H1 (cell line): ENCODE measurements around the gene NIPAL3.

Source experiments
- ATF3 ChIP-seq: IDR thresholded peaks from 2 replicates; pipeline ENCODE4 v1.6.1; 2011; ENCODE audit warnings: low read depth, mild to moderate bottlenecking, low read length; ENCODE audit not compliant: insufficient read depth
- CHD1 ChIP-seq: IDR thresholded peaks from 2 replicates; pipeline ENCODE4 v1.6.1; 2012; ENCODE audit warnings: low read depth, low read length, improper control_type of control experiment
- EZH2 ChIP-seq: fragments of 200-600 bp; sonication (generic); IDR thresholded peaks from 2 replicates; pipeline ENCODE4 v1.7.1; 2012; ENCODE audit warnings: low read depth, mild to moderate bottlenecking, moderate library complexity, low read length, inconsistent platforms; ENCODE audit not compliant: severe bottlenecking
- GABPA ChIP-seq: IDR thresholded peaks from 2 replicates; pipeline ENCODE4 v1.6.1; 2011; ENCODE audit warnings: mild to moderate bottlenecking, low read length, moderate library complexity, borderline replicate concordance; ENCODE audit not compliant: insufficient read depth
- HDAC6 ChIP-seq: IDR thresholded peaks from one replicate; pipeline ENCODE4 v1.7.1; 2012; ENCODE audit warnings: low read depth, mild to moderate bottlenecking, inconsistent platforms, low read length, moderate library complexity
- POLR2A ChIP-seq, 2 experiments: IDR thresholded peaks; 1 replicate in 1 of 2; 2 replicates in 1 of 2; pipeline ENCODE4 v1.6.1; 2011; ENCODE audit warnings: low read depth in 2 of 2, low read length in 2 of 2, mild to moderate bottlenecking in 2 of 2; ENCODE audit errors: control extremely low read depth in 1 of 2
- RFX5 ChIP-seq: IDR thresholded peaks from 2 replicates; pipeline ENCODE4 v1.6.1; 2011; ENCODE audit warnings: low read depth, low read length, improper control_type of control experiment, borderline replicate concordance
- RNF2 ChIP-seq: fragments of 200-900, 300-1000 bp; sonication (generic); IDR thresholded peaks from 2 replicates; pipeline ENCODE4 v1.7.1; 2016; ENCODE audit warnings: borderline replicate concordance, low read depth, mild to moderate bottlenecking, antibody characterized with exemption, low read length; ENCODE audit not compliant: poor library complexity, severe bottlenecking; ENCODE audit errors: missing control alignments
- RXRA ChIP-seq: IDR thresholded peaks from 2 replicates; pipeline ENCODE4 v1.6.1; 2011; ENCODE audit warnings: low read depth, mild to moderate bottlenecking, low read length, moderate library complexity; ENCODE audit not compliant: insufficient read depth
- SP1 ChIP-seq: IDR thresholded peaks from 2 replicates; pipeline ENCODE4 v1.6.1; 2011; ENCODE audit warnings: low read depth, low read length
- SUZ12 ChIP-seq: fragments of 200-600 bp; sonication (generic); IDR thresholded peaks from 2 replicates; pipeline ENCODE4 v1.6.1; 2012; ENCODE audit warnings: mild to moderate bottlenecking, inconsistent platforms, low read length, moderate library complexity, mixed read lengths
- TBP ChIP-seq: IDR thresholded peaks from 2 replicates; pipeline ENCODE4 v1.6.1; 2011; ENCODE audit warnings: low read depth, low read length, improper control_type of control experiment
- ZNF274 ChIP-seq: IDR thresholded peaks from 2 replicates; pipeline ENCODE4 v1.7.0; 2012; ENCODE audit warnings: low read length, borderline replicate concordance; ENCODE audit errors: extremely low read depth
- TF ChIP-seq, protein P1 (sequence below), 3 experiments: IDR thresholded peaks; 1 replicate in 2 of 3; 2 replicates in 1 of 3; pipeline versions ENCODE4 v1.5.1 to v1.6.1; 2011; ENCODE audit warnings: low read length in 3 of 3, mild to moderate bottlenecking in 3 of 3, inconsistent platforms in 2 of 3, low read depth in 1 of 3, moderate library complexity in 1 of 3; ENCODE audit not compliant: insufficient read depth in 1 of 3; ENCODE audit errors: control extremely low read depth in 1 of 3

DNA sequence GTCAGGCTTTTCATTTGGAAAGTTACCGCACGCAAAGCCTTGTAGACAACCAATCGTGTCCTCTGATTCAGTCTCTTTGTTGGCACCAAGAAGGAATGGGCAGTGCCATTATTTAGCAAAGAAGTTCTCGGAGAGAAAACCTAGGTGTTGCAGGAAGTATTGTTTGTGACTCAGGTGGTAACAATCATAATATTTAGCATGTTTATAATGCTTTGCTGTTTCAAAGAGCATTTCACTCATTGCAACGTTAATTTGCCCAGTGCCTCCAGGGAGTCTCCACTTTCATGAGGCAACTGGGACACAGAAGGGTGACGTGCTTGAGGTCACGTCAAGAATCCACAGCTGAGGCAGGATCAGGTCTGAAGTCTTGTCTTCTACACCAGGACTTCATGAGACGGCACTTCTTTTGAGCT is 33.4 kb upstream of the NIPAL3 start:
- no peak for TF ChIP-seq ATF3
- no peak for TF ChIP-seq EZH2
- TF ChIP-seq GABPA = no peak
- TF ChIP-seq RFX5 = no peak
- TF ChIP-seq, protein P1, sequence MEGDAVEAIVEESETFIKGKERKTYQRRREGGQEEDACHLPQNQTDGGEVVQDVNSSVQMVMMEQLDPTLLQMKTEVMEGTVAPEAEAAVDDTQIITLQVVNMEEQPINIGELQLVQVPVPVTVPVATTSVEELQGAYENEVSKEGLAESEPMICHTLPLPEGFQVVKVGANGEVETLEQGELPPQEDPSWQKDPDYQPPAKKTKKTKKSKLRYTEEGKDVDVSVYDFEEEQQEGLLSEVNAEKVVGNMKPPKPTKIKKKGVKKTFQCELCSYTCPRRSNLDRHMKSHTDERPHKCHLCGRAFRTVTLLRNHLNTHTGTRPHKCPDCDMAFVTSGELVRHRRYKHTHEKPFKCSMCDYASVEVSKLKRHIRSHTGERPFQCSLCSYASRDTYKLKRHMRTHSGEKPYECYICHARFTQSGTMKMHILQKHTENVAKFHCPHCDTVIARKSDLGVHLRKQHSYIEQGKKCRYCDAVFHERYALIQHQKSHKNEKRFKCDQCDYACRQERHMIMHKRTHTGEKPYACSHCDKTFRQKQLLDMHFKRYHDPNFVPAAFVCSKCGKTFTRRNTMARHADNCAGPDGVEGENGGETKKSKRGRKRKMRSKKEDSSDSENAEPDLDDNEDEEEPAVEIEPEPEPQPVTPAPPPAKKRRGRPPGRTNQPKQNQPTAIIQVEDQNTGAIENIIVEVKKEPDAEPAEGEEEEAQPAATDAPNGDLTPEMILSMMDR (IDR thresholded peaks at IDR 0.05; ENCODE audit: control extremely low read depth in 1 of 3, insufficient read depth in 1 of 3, low read depth in 1 of 3, low read length in 3 of 3) = no peak
- TF ChIP-seq RNF2 = no peak
- no peak for TF ChIP-seq SUZ12
- TF ChIP-seq CHD1 = no peak
- no peak for TF ChIP-seq SP1
- TF ChIP-seq HDAC6 = no peak
- TF ChIP-seq ZNF274 = no peak
- TF ChIP-seq POLR2A (IDR thresholded peaks at IDR 0.05; ENCODE audit: control extremely low read depth in 1 of 2, low read depth in 2 of 2, low read length in 2 of 2) = no peak
- no peak for TF ChIP-seq TBP
- no peak for TF ChIP-seq RXRA
